Neuron (in vitro differentiated cells): ENCODE data around the gene PRKD3.

Experiments
- H2AFZ ChIP-seq: one replicate; pipeline ENCODE4 v1.6.1; 2013; ENCODE audit warnings: low read depth, mild to moderate bottlenecking, inconsistent platforms, low read length, moderate library complexity
- H3K27me3 ChIP-seq: one replicate; pipeline ENCODE4 v1.6.1; 2013; ENCODE audit warnings: low read length; ENCODE audit not compliant: insufficient read depth
- H3K36me3 ChIP-seq: one replicate; pipeline ENCODE4 v1.6.1; 2013; ENCODE audit warnings: low read length; ENCODE audit not compliant: insufficient read depth
- H3K4me1 ChIP-seq: one replicate; pipeline ENCODE4 v1.6.1; 2013; ENCODE audit warnings: low read length; ENCODE audit not compliant: insufficient read depth
- H3K4me3 ChIP-seq: 2 replicates; pipeline ENCODE4 v1.5.1; 2013; ENCODE audit warnings: mild to moderate bottlenecking, low read length, moderate library complexity
- H3K9me3 ChIP-seq: one replicate; pipeline ENCODE4 v1.6.1; 2013; ENCODE audit warnings: low read length

The PRKD3 gene

GRCh38 chr2:37319754-37320609, 4.7 kb downstream of the PRKD3 start:
- Histone ChIP-seq H3K4me1 (peaks cover 22% of the 10 kb centered on the region), H3K9me3 (no peaks in the 10 kb centered on the region), H3K27me3 (no peaks in the 10 kb centered on the region), H3K4me3 (no peak overlapping the region), H2AFZ (no peak overlapping the region), H3K36me3 (peaks cover 9% of the 10 kb centered on the region)

GRCh38 chr2:37318401-37318800, 6.2 kb downstream of the PRKD3 start:
- Histone ChIP-seq H2AFZ (no peak overlapping the region), H3K4me3 (no peak overlapping the region), H3K27me3 (no peaks in the 10 kb centered on the region), H3K4me1 (peaks cover 22% of the 10 kb centered on the region), H3K9me3 (no peaks in the 10 kb centered on the region), H3K36me3 (peaks cover 12% of the 10 kb centered on the region)

GRCh38 chr2:37317746-37318145, 6.9 kb downstream of the PRKD3 start:
- Histone ChIP-seq H3K9me3 (peaks cover 2% of the 10 kb centered on the region), H3K36me3 (peaks cover 12% of the 10 kb centered on the region), H3K4me1 (peaks cover 16% of the 10 kb centered on the region), H3K27me3 (no peaks in the 10 kb centered on the region), H2AFZ (no peak overlapping the region), H3K4me3 (no peak overlapping the region)

- Histone ChIP-seq H3K36me3 (peaks cover 12% of the 10 kb centered on the region), H2AFZ (no peak overlapping the region), H3K9me3 (peaks cover 2% of the 10 kb centered on the region), H3K4me3 (no peak overlapping the region), H3K27me3 (no peaks in the 10 kb centered on the region), H3K4me1 (peaks cover under 1% of the 10 kb centered on the region)
Measured at GRCh38 chr2:37316181-37316580, 8.5 kb downstream of the PRKD3 start.

- H3K4me1 ChIP-seq, result no peaks in the 10 kb centered on the region
- peaks cover 12% of the 10 kb centered on the region for H3K36me3 ChIP-seq
Measured at GRCh38 chr2:37315364-37315763, 9.3 kb downstream of the PRKD3 start.

GRCh38 chr2:37307500-37307899, 17.1 kb downstream of the PRKD3 start:
- H3K4me1 ChIP-seq, result no peaks in the 10 kb centered on the region
- no peak overlapping the region for H3K4me3 ChIP-seq
- H3K36me3 ChIP-seq, result peaks cover 4% of the 10 kb centered on the region
- H3K27me3 ChIP-seq, result no peaks in the 10 kb centered on the region
- no peaks in the 10 kb centered on the region for H3K9me3 ChIP-seq
- no peak overlapping the region for H2AFZ ChIP-seq

More at GRCh38 chr2:37315364-37315763, 9.3 kb downstream of the PRKD3 start:
- H2AFZ ChIP-seq, result no peak overlapping the region
- no peak overlapping the region for H3K4me3 ChIP-seq
- H3K9me3 ChIP-seq, result peaks cover 2% of the 10 kb centered on the region
- H3K27me3 ChIP-seq, result no peaks in the 10 kb centered on the region

- peaks cover 4% of the 10 kb centered on the region for H3K36me3 ChIP-seq
- H2AFZ ChIP-seq, result no peak overlapping the region
- H3K27me3 ChIP-seq, result no peaks in the 10 kb centered on the region
- no peak overlapping the region for H3K4me3 ChIP-seq
- no peaks in the 10 kb centered on the region for H3K4me1 ChIP-seq
- H3K9me3 ChIP-seq, result no peaks in the 10 kb centered on the region
Measured at GRCh38 chr2:37306024-37306423, 18.6 kb downstream of the PRKD3 start.

GRCh38 chr2:37302701-37303252, 21.9 kb downstream of the PRKD3 start:
- no peak overlapping the region for H2AFZ ChIP-seq
- H3K4me3 ChIP-seq, result no peak overlapping the region
- H3K4me1 ChIP-seq, result no peaks in the 10 kb centered on the region
- no peaks in the 10 kb centered on the region for H3K9me3 ChIP-seq
- H3K27me3 ChIP-seq, result no peaks in the 10 kb centered on the region
- H3K36me3 ChIP-seq, result peaks cover 4% of the 10 kb centered on the region

GRCh38 chr2:37301408-37301807, 23.2 kb downstream of the PRKD3 start:
- Histone ChIP-seq H3K27me3 (no peaks in the 10 kb centered on the region), H3K4me1 (no peaks in the 10 kb centered on the region), H3K36me3 (peaks cover 4% of the 10 kb centered on the region), H3K4me3 (no peak overlapping the region), H2AFZ (no peak overlapping the region), H3K9me3 (no peaks in the 10 kb centered on the region)

- no peaks in the 10 kb centered on the region for H3K4me1 ChIP-seq
- peaks cover 4% of the 10 kb centered on the region for H3K36me3 ChIP-seq
- H3K9me3 ChIP-seq, result no peaks in the 10 kb centered on the region
- H2AFZ ChIP-seq, result no peak overlapping the region
- no peaks in the 10 kb centered on the region for H3K27me3 ChIP-seq
- H3K4me3 ChIP-seq, result no peak overlapping the region
Measured at GRCh38 chr2:37300578-37300977, 24.1 kb downstream of the PRKD3 start.

- H3K36me3 ChIP-seq, result peaks cover 4% of the 10 kb centered on the region
- no peaks in the 10 kb centered on the region for H3K4me1 ChIP-seq
- no peak overlapping the region for H2AFZ ChIP-seq
- no peaks in the 10 kb centered on the region for H3K27me3 ChIP-seq
- H3K9me3 ChIP-seq, result no peaks in the 10 kb centered on the region
- H3K4me3 ChIP-seq, result no peak overlapping the region
Measured at GRCh38 chr2:37300146-37300545, 24.5 kb downstream of the PRKD3 start.

- no peaks in the 10 kb centered on the region for H3K4me1 ChIP-seq
Measured at GRCh38 chr2:37297632-37298031, 27.0 kb downstream of the PRKD3 start.

GRCh38 chr2:37295469-37296073, 29.1 kb downstream of the PRKD3 start:
- peaks cover 19% of the 10 kb centered on the region for H3K36me3 ChIP-seq

More at GRCh38 chr2:37297632-37298031, 27.0 kb downstream of the PRKD3 start:
- H3K4me3 ChIP-seq, result no peak overlapping the region
- no peak overlapping the region for H2AFZ ChIP-seq
- H3K9me3 ChIP-seq, result no peaks in the 10 kb centered on the region
- H3K36me3 ChIP-seq, result peaks cover 9% of the 10 kb centered on the region
- no peaks in the 10 kb centered on the region for H3K27me3 ChIP-seq

More at GRCh38 chr2:37295469-37296073, 29.1 kb downstream of the PRKD3 start:
- no peaks in the 10 kb centered on the region for H3K4me1 ChIP-seq
- H3K27me3 ChIP-seq, result no peaks in the 10 kb centered on the region
- H2AFZ ChIP-seq, result no peak overlapping the region
- H3K4me3 ChIP-seq, result no peak overlapping the region
- no peaks in the 10 kb centered on the region for H3K9me3 ChIP-seq
